LNCAP (cell line): ENCODE data around the gene NFE2L3.

Experiments
- CTCF ChIP-seq: fragments of 450-650 bp; IDR thresholded peaks from 2 replicates; pipeline ENCODE4 v1.5.1; 2017; ENCODE audit warnings: mild to moderate bottlenecking

The NFE2L3 gene

GRCh38 chr7:26169271-26169670 is 17.3 kb downstream of the NFE2L3 start:
- no peak for TF ChIP-seq CTCF

GRCh38 chr7:26170663-26171062 is 18.7 kb downstream of the NFE2L3 start:
- TF ChIP-seq CTCF = no peak

- TF ChIP-seq CTCF = no peak
Measured at GRCh38 chr7:26171601-26172000, 19.6 kb downstream of the NFE2L3 start.

GRCh38 chr7:26172048-26172447 is 20.1 kb downstream of the NFE2L3 start:
- no peak for TF ChIP-seq CTCF

- no peak for TF ChIP-seq CTCF
Measured at GRCh38 chr7:26178272-26178960, 26.4 kb downstream of the NFE2L3 start.

GRCh38 chr7:26179422-26179821 is 27.4 kb downstream of the NFE2L3 start:
- no peak for TF ChIP-seq CTCF

- TF ChIP-seq CTCF = no peak
Measured at GRCh38 chr7:26179826-26180497, 28.0 kb downstream of the NFE2L3 start.
